GM18526 (cell line): ENCODE measurements around the gene ALG14.

Source experiments
- POLR2A ChIP-seq: IDR thresholded peaks from 3 replicates; pipeline ENCODE4 v1.6.1; 2011; ENCODE audit not compliant: insufficient read length; ENCODE audit errors: extremely low read depth

ALG14 gene

DNA sequence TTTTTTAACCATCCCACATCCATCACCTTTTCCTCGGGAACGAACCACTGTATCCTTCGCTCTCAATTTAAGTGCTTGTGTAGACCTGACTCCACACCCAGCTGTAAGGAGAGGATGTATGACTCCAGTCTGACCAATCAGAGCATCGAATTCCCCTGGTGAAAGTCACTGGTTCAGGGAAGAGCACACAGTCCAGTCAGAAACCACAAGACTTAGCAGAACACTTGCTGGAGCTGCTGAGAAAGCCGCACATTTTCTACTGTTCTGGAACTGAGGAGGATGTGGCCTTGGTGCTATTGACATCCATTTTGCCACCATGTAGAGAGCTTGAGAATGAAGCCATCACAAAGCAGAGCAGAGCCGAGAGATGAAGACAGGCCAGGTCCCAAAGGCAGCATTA is 86.0 kb downstream of the ALG14 start:
- TF ChIP-seq POLR2A = no peak

GRCh38 chr1:94983171-94983739 is 89.5 kb downstream of the ALG14 start:
- no peak for TF ChIP-seq POLR2A

DNA sequence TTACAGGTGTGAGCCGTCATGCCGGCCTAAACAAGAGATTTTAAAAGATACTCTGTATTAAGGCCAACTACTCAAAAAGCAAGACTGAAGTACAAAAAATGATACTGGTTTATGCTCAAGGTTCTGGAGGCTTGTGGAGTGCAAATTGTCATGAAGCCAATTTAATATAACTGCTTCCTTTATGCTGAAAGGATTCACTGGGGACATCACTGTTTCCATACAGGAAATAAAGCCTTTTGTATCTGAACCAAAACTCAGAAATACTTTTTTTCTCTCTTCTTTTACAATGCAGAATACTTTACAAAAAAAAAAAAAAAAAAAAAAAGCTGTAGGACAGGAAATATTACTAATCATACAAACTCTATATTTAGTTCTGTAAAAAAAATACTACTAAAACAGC is 90.4 kb downstream of the ALG14 start:
- TF ChIP-seq POLR2A = no peak

GRCh38 chr1:94981575-94981973 is 91.2 kb downstream of the ALG14 start:
- TF ChIP-seq POLR2A = no peak

GRCh38 chr1:94980582-94981574 is 91.9 kb downstream of the ALG14 start:
- no peak for TF ChIP-seq POLR2A

- no peak for TF ChIP-seq POLR2A
These were observed 92.8 kb downstream of the ALG14 start for GRCh38 chr1:94979656-94980581.

DNA sequence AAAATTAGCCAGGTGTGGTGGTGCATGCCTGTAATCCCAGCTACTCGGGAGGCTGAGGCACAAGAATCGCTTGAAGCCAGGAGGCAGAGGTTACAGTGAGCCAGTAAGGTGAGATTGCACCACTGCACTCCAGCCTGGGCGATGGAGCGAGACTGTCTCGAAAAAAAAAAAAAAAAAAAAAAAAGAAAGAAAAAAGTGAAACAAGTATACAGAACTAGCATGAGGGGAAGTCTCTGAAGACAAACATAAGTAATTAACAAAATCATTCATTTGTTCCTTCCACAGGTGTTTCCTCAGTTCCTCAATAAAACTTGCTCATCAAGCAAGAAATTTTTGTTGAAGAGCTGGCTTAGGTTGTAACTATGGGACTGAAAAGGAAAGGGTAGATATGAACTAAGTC is 93.6 kb downstream of the ALG14 start:
- TF ChIP-seq POLR2A = no peak

DNA sequence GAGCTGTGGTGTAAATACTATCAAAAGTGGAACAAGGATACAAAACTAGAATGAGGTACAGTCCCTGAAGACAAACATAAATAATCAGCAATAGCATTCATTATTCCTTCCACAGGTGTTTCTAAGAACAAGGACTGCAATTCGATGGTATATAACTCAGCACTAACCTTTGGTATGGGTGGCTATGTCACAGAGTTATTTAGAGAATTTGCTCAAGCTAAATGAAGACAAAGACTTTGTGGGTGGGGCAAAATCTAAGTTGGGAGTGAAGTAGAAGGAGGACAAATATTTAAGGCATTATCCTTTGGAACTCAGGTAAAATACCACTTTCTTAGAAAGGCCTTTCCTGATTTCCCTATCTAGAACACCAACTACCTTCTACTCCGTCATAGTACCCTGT is 94.3 kb downstream of the ALG14 start:
- no peak for TF ChIP-seq POLR2A

GRCh38 chr1:94976971-94977548 is 95.7 kb downstream of the ALG14 start:
- TF ChIP-seq POLR2A = no peak

DNA sequence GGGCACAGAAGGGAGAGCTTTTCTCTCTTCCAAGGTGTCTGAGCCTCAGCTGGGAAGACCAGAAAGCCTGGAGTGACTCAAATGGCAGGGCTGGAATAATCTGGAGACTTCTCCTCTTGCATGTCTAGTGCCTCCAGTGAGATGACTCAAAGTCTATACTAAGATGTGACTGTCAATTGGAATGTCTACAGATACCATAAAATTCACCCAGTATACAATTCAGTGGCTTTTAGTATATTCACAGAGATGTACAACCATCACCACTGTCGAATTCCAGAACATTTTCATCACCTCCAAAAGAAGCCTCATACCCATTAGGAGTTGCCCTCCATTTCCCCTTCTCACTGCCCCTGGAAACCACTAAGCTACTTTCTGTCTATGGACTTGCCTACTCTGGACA is 97.9 kb downstream of the ALG14 start:
- no peak for TF ChIP-seq POLR2A

GRCh38 chr1:94974241-94974640 is 98.5 kb downstream of the ALG14 start:
- TF ChIP-seq POLR2A = no peak

DNA sequence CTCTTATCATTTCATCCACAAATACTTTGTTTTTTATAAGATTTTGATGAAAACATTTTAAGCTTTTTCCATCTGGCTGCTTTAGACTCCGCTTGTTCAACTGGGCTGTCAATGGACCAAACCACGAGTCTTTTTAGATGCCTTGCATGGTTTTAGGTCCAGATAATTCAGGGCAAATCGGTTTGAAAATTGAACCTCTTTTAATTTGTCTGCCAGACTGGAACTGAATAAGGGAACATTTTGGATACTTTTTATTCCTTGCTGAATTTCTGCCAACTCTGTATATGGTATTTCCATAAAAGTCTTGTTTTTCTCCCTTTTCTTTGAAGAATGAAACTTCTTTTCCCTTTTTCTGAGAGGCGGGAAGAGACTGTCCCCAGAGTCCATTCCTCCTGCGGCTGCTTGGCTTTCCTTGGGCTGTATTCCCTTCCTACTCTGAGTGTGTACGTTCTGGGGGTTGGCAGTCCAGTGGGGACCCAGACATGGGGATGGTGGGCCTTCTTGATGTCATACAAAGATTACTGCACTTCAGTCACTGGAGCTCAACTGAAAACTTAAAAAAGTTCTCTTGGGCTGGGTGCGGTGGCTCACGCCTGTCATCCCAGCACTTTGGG is 99.3 kb downstream of the ALG14 start:
- no peak for TF ChIP-seq POLR2A

- TF ChIP-seq POLR2A = no peak
These were observed 101.2 kb downstream of the ALG14 start for GRCh38 chr1:94971491-94971924.

- no peak for TF ChIP-seq POLR2A
These were observed 102.0 kb downstream of the ALG14 start for GRCh38 chr1:94970783-94971182.

GRCh38 chr1:94969137-94969536 is 103.6 kb downstream of the ALG14 start:
- no peak for TF ChIP-seq POLR2A
